ENCODE measurements around the gene RBBP7.

RBBP7 gene

DNA sequence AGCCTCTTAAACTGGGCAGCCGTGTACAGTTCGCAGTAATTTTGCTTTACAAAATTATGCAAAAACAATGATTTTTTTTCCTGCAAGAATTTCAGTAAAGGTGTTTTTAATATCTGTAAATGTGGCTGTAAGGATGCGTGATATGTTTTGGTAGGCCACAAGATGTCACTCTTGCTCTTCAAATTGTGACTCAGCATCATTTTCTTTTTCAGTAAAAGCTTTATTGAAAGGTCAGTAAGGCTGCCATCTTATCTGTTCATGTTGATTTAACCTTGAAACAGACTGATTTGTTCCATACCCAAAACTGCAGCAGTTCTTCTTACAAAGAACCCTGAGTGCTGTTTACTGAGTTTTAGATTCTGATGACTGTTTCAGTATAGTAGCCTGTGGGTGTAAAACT lies 44.0 kb downstream of the RBBP7 start:
- no peaks in the 10 kb centered on the region for H4K20me1 ChIP-seq (ENCODE audit: low read depth, low read length)
- no peak overlapping the region for H3K9ac ChIP-seq (ENCODE audit: low read length)
- H3K4me3 ChIP-seq (ENCODE audit: insufficient read depth, low read length, poor library complexity, severe bottlenecking), result no peak overlapping the region
- no peak overlapping the region for H3K27ac ChIP-seq (ENCODE audit: low read depth, low read length)
- H3K27me3 ChIP-seq (ENCODE audit: low read length), result no peaks in the 10 kb centered on the region
- 0 out of 2 replicates have a peak, but pooled peaks cover 4% of the 10 kb centered on the region for H3F3A ChIP-seq (ENCODE audit: insufficient read depth)
- no peaks in the 10 kb centered on the region for H3K36me3 ChIP-seq (ENCODE audit: low read length)
- no peaks in the 10 kb centered on the region for H3K9me2 ChIP-seq (replicated peaks; ENCODE audit: insufficient read depth, low read length)
- no peak overlapping the region for H3K4me2 ChIP-seq (ENCODE audit: low read depth, low read length, poor library complexity, severe bottlenecking)
- H3K9me3 ChIP-seq (ENCODE audit: insufficient read depth, low read length), result no peaks in the 10 kb centered on the region
- TF ChIP-seq, protein P1, sequence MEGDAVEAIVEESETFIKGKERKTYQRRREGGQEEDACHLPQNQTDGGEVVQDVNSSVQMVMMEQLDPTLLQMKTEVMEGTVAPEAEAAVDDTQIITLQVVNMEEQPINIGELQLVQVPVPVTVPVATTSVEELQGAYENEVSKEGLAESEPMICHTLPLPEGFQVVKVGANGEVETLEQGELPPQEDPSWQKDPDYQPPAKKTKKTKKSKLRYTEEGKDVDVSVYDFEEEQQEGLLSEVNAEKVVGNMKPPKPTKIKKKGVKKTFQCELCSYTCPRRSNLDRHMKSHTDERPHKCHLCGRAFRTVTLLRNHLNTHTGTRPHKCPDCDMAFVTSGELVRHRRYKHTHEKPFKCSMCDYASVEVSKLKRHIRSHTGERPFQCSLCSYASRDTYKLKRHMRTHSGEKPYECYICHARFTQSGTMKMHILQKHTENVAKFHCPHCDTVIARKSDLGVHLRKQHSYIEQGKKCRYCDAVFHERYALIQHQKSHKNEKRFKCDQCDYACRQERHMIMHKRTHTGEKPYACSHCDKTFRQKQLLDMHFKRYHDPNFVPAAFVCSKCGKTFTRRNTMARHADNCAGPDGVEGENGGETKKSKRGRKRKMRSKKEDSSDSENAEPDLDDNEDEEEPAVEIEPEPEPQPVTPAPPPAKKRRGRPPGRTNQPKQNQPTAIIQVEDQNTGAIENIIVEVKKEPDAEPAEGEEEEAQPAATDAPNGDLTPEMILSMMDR (IDR thresholded peaks at IDR 0.05; ENCODE audit: insufficient read depth, low read length, poor library complexity, severe bottlenecking), result no peak
- no peak for TF ChIP-seq EZH2phosphoT487 (conservative IDR thresholded peaks at IDR 0.05; ENCODE audit: low read length)
- H3K79me2 ChIP-seq (ENCODE audit: insufficient read depth, low read length), result no peaks in the 10 kb centered on the region
- no peak overlapping the region for H2AFZ ChIP-seq (ENCODE audit: low read depth, low read length, severe bottlenecking)

DNA sequence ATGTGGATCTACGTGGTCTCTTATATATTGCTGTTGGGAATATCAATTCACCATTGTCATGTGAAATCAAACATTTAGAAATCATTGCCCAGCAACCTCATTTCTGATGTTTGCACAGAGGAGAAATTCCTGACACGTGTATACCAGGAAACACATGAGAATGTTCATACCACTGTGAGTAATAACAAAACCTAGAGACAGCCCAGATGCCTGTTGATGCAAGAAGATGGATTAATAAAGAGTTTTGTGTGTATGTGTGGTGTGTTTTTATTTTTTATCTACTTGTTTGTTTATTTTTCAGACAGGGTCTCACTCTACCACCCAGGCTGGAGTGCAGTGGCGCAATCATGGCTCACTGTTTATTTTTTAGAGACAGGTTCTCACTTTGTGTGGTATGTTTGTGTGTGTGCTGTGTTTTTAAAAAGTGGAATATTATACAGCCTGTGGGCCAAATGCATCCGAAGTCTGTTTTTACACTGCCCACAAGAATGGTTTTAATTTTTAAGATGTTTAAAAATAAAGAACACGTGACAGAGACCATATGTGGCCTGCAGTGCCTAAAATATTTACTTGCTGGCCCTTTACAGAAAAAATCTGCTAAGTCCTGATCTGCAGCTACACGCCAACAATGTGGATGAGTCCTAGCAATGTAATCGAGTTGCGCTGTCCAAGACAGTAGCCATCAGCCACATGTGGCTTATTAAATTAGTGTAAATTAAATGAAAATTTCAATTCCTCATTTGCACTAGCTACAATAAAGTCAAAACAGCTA lies 44.7 kb downstream of the RBBP7 start:
- no peaks in the 10 kb centered on the region for H3K36me3 ChIP-seq (ENCODE audit: low read length)

DNA sequence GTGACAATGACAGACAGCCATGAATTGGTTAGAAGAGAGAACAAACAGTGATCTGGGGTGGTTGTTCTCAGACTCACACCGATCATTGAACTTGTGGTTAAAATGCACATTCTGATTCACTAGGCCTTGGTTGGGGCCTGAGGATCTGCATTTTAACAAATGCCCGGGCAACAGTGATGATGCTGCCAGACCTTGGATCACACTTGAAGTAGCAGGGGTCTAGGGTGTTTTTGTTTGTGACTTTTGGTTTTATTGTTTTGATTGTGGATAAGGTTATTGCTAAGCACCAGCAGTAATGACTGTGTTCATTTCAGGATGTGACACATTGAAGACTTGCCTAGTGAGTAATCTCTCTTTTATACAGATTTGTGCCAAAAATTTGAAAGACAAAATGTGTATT lies 47.4 kb downstream of the RBBP7 start:
- no peaks in the 10 kb centered on the region for H3K9me3 ChIP-seq (ENCODE audit: insufficient read depth, low read length)
- H3K4me2 ChIP-seq (ENCODE audit: low read depth, low read length, poor library complexity, severe bottlenecking), result no peak overlapping the region
- H3K36me3 ChIP-seq (ENCODE audit: low read length), result no peaks in the 10 kb centered on the region
- H2AFZ ChIP-seq (ENCODE audit: low read depth, low read length, severe bottlenecking), result no peak overlapping the region
- H4K20me1 ChIP-seq (ENCODE audit: low read depth, low read length), result no peaks in the 10 kb centered on the region
- no peaks in the 10 kb centered on the region; the same call in 1 of the 2 replicates for H3K79me2 ChIP-seq (ENCODE audit: insufficient read depth, low read length)
- H3K27ac ChIP-seq (ENCODE audit: low read depth, low read length), result no peak overlapping the region
- no peak overlapping the region for H3K4me3 ChIP-seq (ENCODE audit: insufficient read depth, low read length, poor library complexity, severe bottlenecking)
- no peak overlapping the region for H3K9ac ChIP-seq (ENCODE audit: low read length)
- TF ChIP-seq, protein P1 (IDR thresholded peaks at IDR 0.05; ENCODE audit: insufficient read depth, low read length, poor library complexity, severe bottlenecking), result no peak
- no peak for TF ChIP-seq EZH2phosphoT487 (conservative IDR thresholded peaks at IDR 0.05; ENCODE audit: low read length)
- H3K27me3 ChIP-seq (ENCODE audit: low read length), result no peaks in the 10 kb centered on the region
- H3F3A ChIP-seq (ENCODE audit: insufficient read depth), result 0 out of 2 replicates have a peak, but pooled peaks cover 4% of the 10 kb centered on the region
- no peaks in the 10 kb centered on the region for H3K9me2 ChIP-seq (replicated peaks; ENCODE audit: insufficient read depth, low read length)

More for the DNA sequence above, 44.7 kb downstream of the RBBP7 start:
- Histone ChIP-seq H3K27ac (ENCODE audit: low read depth, low read length) (no peak overlapping the region), H3F3A (ENCODE audit: insufficient read depth) (0 out of 2 replicates have a peak, but pooled peaks cover 4% of the 10 kb centered on the region), H3K27me3 (ENCODE audit: low read length) (no peaks in the 10 kb centered on the region), H3K4me2 (ENCODE audit: low read depth, low read length, poor library complexity, severe bottlenecking) (no peak overlapping the region), H4K20me1 (ENCODE audit: low read depth, low read length) (no peaks in the 10 kb centered on the region), H3K79me2 (ENCODE audit: insufficient read depth, low read length) (no peaks in the 10 kb centered on the region), H3K9me2 (replicated peaks; ENCODE audit: insufficient read depth, low read length) (no peaks in the 10 kb centered on the region), H3K9me3 (ENCODE audit: insufficient read depth, low read length) (no peaks in the 10 kb centered on the region), H3K9ac (ENCODE audit: low read length) (no peak overlapping the region), H2AFZ (ENCODE audit: low read depth, low read length, severe bottlenecking) (no peak overlapping the region), H3K4me3 (ENCODE audit: insufficient read depth, low read length, poor library complexity, severe bottlenecking) (no peak overlapping the region)
- no peak for TF ChIP-seq EZH2phosphoT487 (conservative IDR thresholded peaks at IDR 0.05; ENCODE audit: low read length)
- TF ChIP-seq, protein P1 (IDR thresholded peaks at IDR 0.05; ENCODE audit: insufficient read depth, low read length, poor library complexity, severe bottlenecking), result no peak

Measured in SU-DHL-6 (cell line).